Neutrophil (primary cell): ENCODE results near the gene AFTPH.

ENCODE experiments used
- H3K27ac ChIP-seq: fragments of 200-600 bp; sonication (generic); 2 replicates; pipeline ENCODE4 v1.5.1; 2016; ENCODE audit warnings: mild to moderate bottlenecking, moderate library complexity
- H3K27me3 ChIP-seq: fragments of 200-600 bp; sonication (generic); 2 replicates; pipeline ENCODE4 v1.6.0; 2016; ENCODE audit warnings: mild to moderate bottlenecking
- H3K36me3 ChIP-seq: fragments of 200-600 bp; sonication (generic); 2 replicates; pipeline ENCODE4 v1.5.1; 2017
- H3K4me1 ChIP-seq, 2 experiments: fragments of 200-600 bp in 1 of 2; sonication (generic) in 1 of 2; 1 replicate in 1 of 2; 2 replicates in 1 of 2; pipeline versions ENCODE4 v1.5.1 to v1.6.1; 2013 to 2016; ENCODE audit warnings: low read depth in 1 of 2, low read length in 1 of 2, mild to moderate bottlenecking in 1 of 2, moderate library complexity in 1 of 2; ENCODE audit not compliant: control insufficient read depth in 1 of 2, insufficient read depth in 1 of 2
- H3K4me3 ChIP-seq, 2 experiments: fragments of 200-600 bp in 1 of 2; sonication (generic) in 1 of 2; 1 replicate in 1 of 2; 2 replicates in 1 of 2; pipeline ENCODE4 v1.5.1; 2013 to 2016; ENCODE audit warnings: low read depth in 1 of 2, low read length in 1 of 2, mild to moderate bottlenecking in 1 of 2, moderate library complexity in 1 of 2
- H3K9me3 ChIP-seq: fragments of 200-600 bp; sonication (generic); 2 replicates; pipeline ENCODE4 v1.5.1; 2016
- TF ChIP-seq, protein P1 (sequence below): fragments of 200-600 bp; sonication (generic); IDR thresholded peaks from 2 replicates; pipeline ENCODE4 v1.5.1; 2016; ENCODE audit warnings: antibody characterized with exemption

AFTPH gene

DNA sequence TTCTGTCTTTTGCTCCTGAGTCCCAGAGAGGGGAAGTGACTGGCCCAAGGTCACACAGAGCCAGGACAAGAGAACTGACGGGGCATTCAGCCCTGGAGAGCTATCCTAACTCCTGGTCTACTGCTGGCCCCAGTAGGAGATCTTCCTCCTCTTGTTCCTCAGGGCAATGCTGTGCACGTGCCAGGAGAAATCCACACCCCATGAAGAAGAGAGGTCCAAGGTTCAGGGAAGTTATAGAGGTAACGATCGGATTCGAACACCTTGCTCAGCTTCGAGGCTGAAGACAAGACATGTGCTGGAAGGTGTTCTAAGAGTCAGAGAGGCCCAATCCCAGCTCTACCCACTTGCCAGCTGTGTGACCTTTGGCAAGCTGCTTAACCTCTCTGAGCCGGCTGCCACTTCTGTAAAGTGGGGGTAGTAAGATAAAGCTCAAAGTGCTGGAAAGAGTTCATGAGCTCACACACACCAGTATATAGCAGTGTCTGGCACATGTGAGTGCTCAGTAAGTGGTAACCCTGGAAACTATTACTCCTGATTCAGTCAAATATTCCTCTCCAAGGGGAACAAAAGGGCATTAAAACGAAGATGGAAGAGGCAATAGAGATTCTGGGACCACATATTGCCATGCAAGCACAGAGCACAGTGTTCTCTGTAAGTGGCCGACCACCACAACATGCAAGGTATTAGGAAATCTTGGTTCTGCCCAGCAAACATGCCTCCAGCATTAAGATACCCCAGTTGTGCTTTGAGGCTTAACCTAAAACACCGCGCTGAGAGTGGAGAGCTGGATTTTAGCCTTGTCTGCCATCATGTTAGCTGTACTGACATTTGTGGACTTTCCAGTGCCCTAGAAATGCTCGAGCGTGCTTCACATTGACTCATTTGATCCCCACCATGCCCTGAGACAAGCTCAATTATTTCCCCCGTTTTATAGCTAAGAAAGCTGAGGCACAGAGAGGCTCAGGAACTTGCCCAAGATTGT lies 104.0 kb downstream of the AFTPH start:
- TF ChIP-seq, protein P1, sequence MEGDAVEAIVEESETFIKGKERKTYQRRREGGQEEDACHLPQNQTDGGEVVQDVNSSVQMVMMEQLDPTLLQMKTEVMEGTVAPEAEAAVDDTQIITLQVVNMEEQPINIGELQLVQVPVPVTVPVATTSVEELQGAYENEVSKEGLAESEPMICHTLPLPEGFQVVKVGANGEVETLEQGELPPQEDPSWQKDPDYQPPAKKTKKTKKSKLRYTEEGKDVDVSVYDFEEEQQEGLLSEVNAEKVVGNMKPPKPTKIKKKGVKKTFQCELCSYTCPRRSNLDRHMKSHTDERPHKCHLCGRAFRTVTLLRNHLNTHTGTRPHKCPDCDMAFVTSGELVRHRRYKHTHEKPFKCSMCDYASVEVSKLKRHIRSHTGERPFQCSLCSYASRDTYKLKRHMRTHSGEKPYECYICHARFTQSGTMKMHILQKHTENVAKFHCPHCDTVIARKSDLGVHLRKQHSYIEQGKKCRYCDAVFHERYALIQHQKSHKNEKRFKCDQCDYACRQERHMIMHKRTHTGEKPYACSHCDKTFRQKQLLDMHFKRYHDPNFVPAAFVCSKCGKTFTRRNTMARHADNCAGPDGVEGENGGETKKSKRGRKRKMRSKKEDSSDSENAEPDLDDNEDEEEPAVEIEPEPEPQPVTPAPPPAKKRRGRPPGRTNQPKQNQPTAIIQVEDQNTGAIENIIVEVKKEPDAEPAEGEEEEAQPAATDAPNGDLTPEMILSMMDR: no peak
- Histone ChIP-seq H3K27me3 (no peaks in the 10 kb centered on the region), H3K9me3 (no peaks in the 10 kb centered on the region), H3K27ac (no peak overlapping the region), H3K36me3 (peaks cover 10% of the 10 kb centered on the region), H3K4me3 (no peak overlapping the region), H3K4me1 (peaks cover 3 to 13% of the 10 kb centered on the region in 2 experiments)

DNA sequence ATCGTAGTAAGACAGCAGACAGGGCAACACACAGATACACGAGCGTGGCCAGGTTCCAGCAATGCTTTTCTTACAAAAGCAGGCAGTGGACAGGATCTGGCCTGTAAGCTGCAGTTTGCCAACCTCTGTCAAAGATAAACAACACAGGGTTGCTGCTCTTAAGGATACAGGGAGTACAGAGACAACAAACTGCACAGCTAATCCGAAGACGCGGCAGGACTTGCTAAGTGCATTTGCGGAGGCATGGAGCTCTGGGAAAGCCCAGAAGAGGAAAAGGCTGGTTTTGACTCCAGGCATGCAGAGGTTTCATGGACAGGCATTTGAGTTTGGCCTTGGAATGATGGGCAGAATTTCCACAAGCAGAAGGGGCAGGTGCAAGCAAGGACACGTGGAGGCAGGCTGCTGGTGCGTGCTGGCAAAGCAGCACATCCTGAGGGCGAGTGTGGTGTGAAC lies 105.2 kb downstream of the AFTPH start:
- Histone ChIP-seq H3K9me3 (no peaks in the 10 kb centered on the region), H3K4me3 (no peak overlapping the region), H3K4me1 (peaks cover 14 to 24% of the 10 kb centered on the region in 2 experiments), H3K27me3 (no peaks in the 10 kb centered on the region), H3K36me3 (peaks cover 15% of the 10 kb centered on the region), H3K27ac (no peak overlapping the region)
- TF ChIP-seq, protein P1: no peak

DNA sequence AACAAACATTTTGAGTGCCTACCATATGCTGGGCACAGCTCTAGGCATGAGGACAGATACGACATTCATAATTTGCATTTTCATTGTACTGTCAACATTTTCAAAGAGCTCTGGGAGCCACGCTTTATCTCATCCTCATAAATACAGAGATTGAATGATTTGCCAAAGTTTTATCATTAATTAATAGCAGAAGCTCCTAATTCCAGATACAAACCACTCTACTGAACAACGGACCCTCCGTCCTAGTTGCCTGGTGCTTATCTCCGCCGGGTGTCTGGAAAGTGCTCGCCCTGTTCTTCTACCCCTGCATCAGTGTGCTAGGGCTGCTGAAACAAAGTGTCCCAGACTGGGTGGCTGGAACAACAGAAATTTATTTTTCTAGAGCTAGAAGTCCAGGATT lies 105.7 kb downstream of the AFTPH start:
- Histone ChIP-seq H3K36me3 (peaks cover 16% of the 10 kb centered on the region), H3K4me3 (no peak overlapping the region), H3K4me1 (peaks cover 19 to 29% of the 10 kb centered on the region in 2 experiments), H3K9me3 (no peaks in the 10 kb centered on the region), H3K27me3 (no peaks in the 10 kb centered on the region), H3K27ac (no peak overlapping the region)
- TF ChIP-seq, protein P1: no peak

DNA sequence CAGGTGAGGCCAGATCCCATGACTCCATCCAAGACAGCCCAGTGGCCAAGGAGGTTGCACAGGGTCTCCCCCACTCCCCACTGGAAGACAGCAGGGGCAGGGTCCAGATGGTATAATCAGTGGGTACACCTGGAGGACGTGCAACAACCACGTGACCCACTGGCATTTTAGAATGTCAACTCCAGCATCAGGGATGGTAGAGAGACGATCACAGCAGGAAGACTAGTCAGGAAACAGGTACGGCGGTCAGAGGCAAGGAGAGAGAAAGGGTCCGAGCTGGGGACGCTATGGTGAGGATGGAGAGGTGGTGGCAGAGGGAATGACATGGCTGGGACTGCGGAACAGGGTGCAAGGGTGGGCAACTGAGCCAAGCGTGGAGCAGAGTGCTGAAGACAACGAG lies 106.6 kb downstream of the AFTPH start:
- TF ChIP-seq, protein P1: no peak
- H3K4me3 ChIP-seq: no peak overlapping the region
- no peaks in the 10 kb centered on the region for H3K9me3 ChIP-seq
- no peak overlapping the region for H3K27ac ChIP-seq
- no peaks in the 10 kb centered on the region for H3K27me3 ChIP-seq
- peaks cover 24% of the 10 kb centered on the region for H3K36me3 ChIP-seq
- peaks cover 28 to 35% of the 10 kb centered on the region in 2 experiments for H3K4me1 ChIP-seq

DNA sequence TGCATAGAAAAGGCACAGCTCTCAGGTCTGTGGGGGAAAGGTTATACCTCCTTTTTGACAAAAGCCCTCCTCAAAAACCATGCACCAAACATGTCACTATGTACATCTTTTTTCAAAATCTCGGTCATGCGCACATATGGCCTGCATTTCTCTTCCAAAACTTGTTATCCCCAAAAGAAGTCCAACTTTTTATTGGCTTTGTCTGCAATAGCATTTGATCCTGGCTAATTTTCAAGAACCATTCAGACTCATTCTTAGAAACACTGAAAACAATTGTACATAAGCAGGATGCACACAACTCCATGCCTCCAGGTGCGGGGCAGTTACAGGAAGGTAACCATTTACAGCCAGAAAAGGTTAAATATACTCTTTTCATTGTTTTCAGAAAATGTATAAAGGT lies 107.6 kb downstream of the AFTPH start:
- TF ChIP-seq, protein P1: no peak
- no peak overlapping the region for H3K27ac ChIP-seq
- H3K4me3 ChIP-seq: no peak overlapping the region
- no peaks in the 10 kb centered on the region for H3K9me3 ChIP-seq
- peaks cover 31% of the 10 kb centered on the region for H3K36me3 ChIP-seq
- no peaks in the 10 kb centered on the region for H3K27me3 ChIP-seq
- H3K4me1 ChIP-seq: peaks cover 38% of the 10 kb centered on the region in 2 experiments
